NCI-H1092 (cell line): ENCODE data around the gene SIM2.
A peak's percentile ranks its signal among the peaks of the same experiment; 100 is the strongest.

ENCODE experiments used
- DNase-seq: peaks from one replicate; lab custom pipeline; 2025; lab: John Stamatoyannopoulos, UW

The SIM2 gene

DNA sequence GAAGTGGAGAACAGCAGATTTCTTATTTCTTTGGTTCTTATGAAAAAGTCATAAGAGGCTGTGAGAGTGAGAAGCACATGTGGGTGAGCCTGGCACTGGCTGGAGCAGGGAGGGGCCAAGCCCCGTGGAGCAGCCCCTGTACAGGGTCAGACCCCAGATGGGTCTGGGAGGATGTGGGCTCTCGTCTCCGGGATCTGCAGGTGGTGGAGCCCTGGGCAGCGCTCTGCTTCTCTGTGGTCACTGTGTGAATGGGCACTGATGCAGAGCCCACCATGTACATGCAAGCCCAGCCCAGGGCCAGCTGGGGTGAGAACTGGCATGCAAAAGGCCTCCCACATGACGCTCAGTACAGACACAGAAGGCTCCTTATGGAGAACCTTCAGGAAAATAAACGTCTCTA lies 67.6 kb downstream of the SIM2 start:
- no peak for DNase-seq

DNA sequence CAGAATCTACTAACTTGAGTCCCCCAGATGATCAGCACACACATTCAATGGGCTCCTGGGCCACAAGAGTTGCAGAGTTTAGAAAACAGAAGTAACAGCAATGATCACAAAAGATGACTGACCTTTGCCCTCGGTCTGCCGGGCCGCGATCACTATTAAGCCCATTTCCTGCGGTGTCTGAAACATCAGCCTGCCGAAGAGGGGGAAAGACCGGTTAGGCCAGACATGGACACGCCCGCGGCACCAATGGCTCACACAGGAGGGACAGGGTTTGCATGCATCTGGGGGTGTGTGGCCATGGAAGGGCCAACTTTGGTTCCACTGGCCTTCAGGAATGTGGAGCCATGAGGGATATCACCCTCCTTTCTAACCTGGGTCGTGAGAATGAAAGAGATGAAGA lies 68.2 kb downstream of the SIM2 start:
- no peak for DNase-seq

DNA sequence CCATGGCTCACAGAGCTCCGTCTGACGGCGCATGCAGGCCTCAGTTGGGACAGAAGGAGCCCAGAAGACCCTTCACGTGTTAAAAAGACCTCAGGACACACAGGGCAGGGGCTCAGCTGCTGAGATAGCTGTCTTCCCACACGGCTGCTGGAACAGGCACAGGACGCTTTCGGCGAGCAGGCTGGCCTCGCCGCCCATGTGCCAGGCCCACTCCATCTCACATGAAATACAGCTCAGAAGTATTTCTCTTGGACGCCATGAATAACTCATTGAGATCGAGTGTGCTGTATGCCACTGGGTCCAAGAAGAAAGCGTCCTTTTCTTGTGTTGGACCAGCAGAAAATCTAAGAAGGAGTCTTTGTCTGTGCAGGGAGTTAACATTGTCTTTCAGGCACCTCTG lies 69.6 kb downstream of the SIM2 start:
- no peak for DNase-seq

DNA sequence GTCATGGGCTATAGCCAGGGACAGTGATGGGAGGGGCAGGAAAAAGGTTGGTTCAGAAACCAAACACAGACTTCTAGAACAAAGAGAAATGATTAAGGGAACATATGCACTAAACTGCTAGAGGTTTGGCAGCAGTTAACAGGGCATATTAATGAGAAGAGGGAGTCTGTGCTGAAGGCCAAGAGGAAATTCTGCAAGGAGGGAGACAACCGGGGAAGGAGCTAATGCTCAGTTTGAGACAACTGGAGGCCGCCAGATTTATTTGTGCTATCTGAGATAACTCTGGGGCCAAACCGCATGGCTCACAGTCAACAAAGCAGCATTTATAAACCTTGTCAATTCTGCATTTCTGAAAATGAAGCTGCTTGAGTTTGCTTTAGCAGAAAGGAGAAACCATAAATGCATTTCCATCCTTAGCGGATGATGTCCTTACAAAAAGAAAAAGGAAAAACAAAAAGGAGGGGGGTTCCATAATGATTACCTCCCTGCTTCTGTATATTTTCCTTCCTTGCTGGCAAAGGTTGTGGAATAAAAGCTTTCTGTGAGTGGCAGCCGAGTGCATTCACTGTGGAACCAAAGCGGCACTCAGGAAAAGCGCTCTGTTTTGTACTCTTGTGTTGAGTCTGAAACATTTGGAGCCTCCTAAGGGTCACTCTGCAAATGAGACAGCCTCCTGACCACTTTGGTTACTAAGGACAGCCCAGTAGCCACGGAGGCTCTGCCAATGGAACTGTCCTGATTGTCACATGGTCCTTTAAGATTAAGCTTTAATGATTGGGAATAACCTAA lies 70.3 kb downstream of the SIM2 start:
- no peak for DNase-seq

DNA sequence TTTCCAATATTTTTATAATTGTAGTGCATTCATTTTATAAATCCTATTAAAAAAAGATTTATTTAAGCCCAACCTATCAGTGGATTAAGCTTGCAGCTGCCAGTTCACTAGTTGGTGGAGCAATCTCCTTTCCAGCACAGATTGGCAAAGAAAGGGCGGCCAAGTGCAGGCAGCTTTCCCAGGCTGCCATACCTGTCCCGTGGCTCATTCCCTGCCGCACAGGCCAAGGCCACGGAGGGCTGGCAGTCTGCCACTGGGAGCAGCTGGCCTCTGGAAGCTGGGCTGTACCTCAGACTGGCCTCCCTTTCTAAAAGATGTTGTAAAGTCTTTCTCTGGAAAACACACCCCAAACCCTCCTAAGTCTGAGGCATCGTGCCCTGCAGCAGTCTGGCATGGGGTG lies 74.2 kb downstream of the SIM2 start:
- DNase-seq, result peak; percentile 56

DNA sequence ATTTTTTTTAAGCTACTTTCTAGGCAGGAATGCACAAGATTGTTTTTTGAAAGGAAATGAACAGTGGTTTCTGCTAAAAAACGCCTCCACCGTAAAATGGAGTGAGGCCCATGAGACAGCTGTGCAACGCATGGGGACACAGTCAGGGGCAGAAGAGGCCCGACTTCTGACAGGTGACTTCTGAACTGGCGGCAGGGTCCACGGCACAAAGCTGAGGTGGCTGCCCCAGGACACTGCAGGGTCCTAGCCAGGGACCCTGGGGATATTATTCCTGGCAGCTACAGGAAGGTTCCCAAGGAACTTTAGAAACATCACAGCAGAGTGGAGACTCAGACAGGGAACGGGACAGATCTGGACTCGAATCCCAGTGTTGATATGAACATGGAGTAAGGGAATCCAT lies 75.1 kb downstream of the SIM2 start:
- DNase-seq, result no peak

DNA sequence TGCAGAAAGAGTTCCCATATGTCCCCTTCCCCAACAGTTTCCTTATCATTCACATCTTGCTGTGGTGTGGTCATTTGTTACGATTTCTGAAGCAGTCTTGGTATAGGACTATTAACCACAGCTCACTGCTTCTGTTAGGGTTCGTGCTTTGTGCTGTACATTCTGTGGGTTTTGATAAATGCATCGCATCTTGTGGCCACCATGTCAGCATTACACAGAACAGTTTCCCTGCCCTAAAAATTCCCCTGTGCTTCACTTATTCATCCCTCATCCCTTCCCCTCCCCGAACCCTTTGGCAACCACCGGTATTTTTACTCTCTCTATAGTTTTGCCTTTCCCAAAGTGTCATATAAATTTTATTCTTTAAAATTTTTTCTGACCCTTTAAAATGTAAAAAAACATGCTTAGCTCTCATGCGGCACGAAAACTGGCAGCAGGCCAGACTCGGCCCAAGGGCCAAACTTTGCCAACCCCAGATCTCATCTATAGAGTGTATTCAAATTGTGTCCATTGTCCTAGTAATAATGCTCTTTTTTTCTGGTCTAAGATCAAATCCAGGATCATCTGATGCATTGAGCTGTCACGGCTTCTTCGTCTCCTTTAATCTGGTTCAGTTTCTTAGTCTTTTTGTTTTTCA lies 78.2 kb downstream of the SIM2 start:
- DNase-seq, result no peak

DNA sequence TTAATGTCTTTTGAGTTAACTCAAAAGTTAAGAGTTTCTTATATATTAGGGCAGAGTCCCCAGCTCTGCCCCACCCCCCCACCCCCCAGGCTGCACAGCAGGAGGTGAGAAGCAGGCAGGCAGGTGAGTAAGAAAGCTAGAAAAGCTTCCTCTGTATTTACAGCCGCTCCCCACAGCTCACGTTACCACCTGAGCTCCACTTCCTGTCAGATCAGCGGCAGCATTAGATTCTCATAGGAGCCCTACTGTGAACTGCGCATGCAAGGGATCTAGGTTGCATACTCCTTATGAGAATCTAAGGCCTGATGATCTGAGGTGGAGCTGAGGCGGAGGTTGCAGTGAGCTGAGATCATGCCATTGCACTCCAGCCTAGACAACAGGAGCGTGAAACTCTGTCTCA lies 81.9 kb downstream of the SIM2 start:
- DNase-seq, result no peak

DNA sequence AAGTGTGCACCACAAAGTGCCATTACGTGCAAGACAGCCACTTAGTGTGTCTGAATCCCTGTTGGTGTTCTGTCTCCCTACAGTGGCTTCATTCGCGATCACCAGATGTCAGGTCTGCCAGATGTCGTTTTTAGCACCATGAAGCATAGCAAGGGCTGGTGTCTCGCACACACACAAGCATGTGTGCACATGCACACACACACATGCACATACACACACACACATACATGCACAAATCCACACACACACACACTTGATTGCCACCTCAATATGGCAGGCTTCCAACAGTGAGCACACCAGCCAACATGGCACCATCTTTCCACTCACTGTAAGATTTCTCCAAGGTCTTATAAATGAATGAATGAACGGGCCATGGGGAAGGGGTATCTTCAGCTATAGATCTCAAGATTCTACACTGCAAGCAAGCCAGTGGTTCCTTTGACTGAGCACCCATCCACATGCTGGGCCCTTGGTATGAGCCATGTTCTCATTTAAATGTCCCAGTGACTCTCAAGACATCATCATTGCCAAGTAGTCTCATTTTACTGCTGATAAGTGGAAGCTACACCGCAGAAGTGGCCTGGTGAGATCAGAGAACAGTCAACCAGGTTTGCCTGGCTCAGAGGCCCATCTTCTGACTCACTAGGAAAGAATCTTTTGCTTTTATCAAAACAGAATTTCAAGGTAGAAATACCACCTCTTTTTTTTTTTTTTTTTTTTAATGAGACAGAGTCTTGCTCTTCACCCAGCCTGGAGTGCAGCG lies 84.9 kb downstream of the SIM2 start:
- no peak for DNase-seq

DNA sequence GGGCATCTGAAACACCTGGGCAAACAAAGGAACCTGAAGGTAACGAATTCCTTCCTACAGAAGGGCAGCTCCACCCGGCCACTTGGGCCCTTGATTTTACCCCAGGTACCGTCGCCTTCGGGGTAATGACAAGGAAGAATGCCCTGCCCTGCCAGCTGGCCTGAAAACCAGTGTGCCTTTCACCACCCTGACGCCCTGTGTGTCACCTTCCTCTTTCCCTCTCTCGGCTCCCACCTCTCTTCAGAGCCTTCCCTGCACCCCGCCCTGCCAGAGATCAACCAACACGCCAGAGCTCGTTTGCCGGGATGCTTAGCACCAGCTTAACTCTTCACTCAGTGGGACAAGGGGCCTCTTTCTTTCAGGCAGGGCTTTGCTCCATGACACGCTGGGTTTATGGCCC lies 86.0 kb downstream of the SIM2 start:
- DNase-seq, result no peak

DNA sequence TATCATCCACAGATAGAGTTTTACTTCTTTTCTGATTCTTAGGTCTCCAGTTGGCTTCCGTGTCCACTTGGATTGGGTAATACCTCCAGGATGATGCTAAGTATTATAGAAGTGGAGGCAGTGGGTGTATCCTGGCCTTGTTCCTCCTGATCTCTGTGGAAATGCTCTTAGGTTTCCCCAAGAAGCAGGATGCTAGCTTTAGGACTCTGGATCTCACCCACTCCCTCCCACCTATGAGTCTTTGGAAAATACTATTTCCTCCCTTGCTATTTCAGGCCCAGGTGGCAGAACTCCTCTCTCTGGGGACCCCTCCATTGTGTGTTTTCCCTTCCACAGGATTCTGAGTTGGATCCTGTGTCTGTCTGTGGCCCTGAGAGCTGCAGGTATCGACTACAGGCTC lies 86.7 kb downstream of the SIM2 start:
- DNase-seq, result no peak

DNA sequence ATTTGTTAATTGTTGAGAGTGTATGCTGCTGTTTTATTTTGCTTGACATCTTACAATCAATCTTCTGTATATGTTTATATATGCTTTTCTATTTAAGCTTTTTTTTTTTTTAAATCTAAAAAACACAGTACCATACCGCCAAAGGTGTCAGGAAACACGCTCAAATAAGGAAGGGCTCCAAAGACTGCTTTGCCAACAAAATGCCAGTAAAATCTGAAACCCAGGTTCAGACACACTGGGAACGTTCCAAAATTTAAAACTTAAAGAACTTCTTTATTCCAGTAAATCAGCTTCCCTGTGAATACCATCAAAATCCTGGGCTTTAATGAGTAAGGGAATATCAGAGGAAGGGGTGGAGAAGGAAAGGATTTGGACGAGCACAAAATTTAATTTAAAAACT lies 87.3 kb downstream of the SIM2 start:
- DNase-seq, result no peak

DNA sequence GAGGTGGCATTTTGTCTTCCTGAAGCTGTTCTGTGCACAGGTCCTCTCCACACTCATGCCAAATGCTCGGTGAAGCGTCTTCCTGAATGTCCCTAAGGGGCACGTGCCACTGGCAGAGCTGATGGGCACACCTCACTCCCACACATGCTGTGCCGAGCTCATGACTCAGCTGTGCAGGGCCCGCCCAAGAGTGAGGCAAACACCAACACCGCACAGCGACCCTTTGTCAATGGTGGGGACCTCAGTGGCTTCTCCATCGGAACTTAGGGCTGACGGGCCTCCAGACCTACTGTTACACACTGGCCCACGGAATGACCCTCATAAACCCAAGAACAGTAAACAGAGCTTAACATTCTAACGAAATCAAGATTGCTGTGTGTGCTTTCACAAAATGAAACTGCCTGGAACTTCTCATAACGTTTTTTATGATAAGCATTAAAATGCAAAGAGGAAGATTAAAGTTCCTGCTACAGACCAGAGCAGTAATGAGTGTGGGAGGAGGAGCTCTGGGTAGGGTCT lies 89.3 kb downstream of the SIM2 start:
- DNase-seq, result no peak

DNA sequence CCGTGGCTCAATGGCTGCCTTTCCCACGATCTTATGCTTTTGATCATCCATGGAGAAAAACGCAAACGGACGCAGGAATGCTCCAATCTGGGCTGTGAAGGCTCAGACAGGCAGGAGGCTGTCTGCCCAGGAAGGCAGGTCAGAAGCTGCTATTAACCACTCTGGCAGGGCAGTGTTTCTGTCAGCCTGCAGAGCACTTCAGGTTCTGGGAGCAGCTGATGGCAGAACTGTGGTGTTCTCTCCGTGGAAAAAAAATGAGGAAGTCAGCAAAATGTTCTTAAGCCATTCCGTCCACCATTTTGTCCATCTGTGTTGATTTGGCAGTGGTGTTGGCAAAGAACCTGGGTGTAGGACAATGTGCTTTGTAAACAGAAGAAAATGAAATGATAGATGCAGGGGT lies 91.7 kb downstream of the SIM2 start:
- no peak for DNase-seq

DNA sequence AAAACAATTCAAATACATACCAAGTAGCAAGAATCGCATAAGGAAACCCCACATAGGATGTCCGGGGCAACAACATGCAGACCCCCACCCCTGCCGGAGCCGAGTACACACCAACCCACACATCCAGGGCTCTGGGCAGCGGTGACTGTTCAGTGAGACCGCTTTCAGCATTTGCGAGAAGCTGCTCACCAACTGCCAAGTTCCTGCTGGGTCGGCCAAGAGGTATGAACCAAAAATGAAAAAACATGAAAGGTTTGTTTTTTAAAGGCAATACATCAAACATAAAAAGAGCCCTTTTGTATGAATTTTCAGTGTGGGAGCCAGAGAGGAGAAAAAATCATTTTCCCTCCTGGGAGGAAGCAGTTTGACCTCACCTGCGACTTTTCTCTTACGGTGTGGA lies 92.3 kb downstream of the SIM2 start:
- DNase-seq, result no peak

DNA sequence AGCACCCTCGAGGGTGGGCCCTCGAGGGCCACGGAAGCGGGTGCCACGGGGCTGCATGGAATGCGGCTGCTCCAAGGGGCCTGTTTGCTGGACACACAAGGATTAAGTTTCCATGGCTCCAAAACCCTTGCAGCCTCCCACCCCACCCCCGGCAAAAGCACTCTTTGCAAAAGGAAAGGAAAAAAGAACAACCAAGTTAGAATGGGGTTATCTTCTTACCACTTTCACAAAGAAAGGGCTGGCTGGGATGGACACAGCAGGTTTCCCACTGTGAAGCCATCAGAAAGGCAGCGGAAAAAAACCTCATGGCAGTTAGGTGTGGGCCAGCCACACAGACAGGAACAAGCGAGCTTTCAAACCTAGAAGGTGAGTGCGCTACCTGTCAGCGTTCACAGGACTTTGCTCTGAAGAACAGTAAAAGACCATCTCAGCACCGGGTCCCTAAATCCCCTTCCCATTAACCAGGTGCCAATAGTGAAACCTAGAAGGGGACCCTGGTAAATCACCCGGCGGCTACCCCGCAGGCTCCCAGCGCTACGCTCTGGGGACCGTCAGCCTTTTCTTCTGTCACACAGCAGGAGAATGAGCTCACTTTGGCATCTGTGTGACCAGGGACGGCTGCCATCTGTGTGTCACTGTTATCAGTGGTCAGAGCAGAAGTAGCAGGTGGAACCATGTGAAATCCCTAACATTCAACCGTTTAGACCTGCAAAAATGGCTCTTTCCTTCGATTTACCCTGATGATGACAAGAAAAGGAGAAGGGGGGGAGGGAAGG lies 93.0 kb downstream of the SIM2 start:
- no peak for DNase-seq

DNA sequence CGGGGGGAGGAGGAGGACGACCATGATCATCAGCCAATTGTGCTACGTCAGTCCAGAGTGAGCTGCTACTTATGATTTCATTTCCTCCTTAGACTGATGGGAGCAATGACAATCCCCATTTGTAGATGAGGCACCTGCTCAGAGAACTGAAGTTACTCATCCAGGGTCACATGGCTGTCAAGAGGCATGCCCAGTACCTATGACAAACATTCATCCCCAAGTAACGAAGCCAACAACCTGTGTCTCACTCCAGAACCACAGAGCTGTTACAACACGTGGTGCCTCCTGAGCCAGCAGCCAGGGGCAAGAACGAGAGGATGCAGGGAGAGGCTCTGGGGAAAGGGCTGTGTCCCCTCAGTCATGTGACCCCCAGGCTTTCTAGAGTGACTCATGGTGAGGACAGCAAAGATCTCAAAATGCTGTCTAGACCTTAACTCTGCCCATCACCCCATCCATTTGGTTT lies 93.6 kb downstream of the SIM2 start:
- no peak for DNase-seq

DNA sequence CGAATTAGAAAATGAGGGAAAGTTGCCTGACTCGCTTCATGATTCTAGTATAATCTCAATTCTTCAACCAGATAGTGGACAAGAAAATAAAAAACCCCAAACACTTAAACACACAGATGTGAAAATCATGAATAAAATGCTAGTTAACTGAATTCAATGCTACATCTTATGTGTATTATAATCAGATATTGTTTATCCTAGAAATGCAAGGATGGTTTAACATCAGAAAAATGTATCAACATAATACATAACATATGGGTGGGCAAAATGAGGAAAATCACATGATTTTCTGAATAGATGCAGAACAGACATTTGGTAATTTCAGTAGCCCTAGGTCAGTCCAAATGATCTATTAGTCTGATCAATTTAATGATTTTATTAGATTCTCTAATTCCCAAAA lies 97.2 kb downstream of the SIM2 start:
- DNase-seq, result no peak

DNA sequence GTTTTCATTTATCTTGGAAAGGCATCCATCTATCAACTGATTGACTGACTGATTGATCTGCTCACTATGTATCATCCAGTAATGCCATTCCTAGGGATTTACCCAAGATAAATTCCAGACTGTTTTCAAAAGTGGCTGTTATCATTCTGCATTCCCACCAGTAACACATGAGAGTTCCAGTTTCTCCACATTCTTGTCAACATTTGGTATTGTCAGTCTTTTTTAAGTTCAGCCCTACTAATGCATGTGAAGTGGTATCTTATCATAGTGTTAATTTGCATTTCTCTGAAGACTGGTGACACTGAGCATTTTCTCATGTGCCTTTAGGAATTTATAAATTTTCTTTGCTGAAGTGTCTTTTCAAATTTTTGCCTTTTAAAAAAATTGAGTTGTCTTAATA lies 99.6 kb downstream of the SIM2 start:
- DNase-seq, result no peak
